ENCODE data around the gene JMJD1C.

Gene JMJD1C

GRCh38 chr10:63434866-63435854 is 30.6 kb downstream of the JMJD1C start:
- DNase-seq: no peak

- DNase-seq: no peak
Observed at GRCh38 chr10:63431962-63432797, 33.6 kb downstream of the JMJD1C start.

- no peak for DNase-seq
Observed at GRCh38 chr10:63430999-63431356, 34.8 kb downstream of the JMJD1C start.

- no peak for DNase-seq
Observed at GRCh38 chr10:63430091-63430998, 35.4 kb downstream of the JMJD1C start.

GRCh38 chr10:63429281-63429680 is 36.5 kb downstream of the JMJD1C start:
- DNase-seq: no peak

GRCh38 chr10:63427013-63427412 is 38.8 kb downstream of the JMJD1C start:
- DNase-seq: no peak

- DNase-seq: no peak
Observed at GRCh38 chr10:63425512-63425911, 40.3 kb downstream of the JMJD1C start.

- no peak for DNase-seq
Observed at GRCh38 chr10:63424576-63424975, 41.2 kb downstream of the JMJD1C start.

- DNase-seq: no peak
Observed at GRCh38 chr10:63423494-63423893, 42.3 kb downstream of the JMJD1C start.

- no peak for DNase-seq
Observed at GRCh38 chr10:63421591-63421990, 44.2 kb downstream of the JMJD1C start.

GRCh38 chr10:63416376-63416775 is 49.4 kb downstream of the JMJD1C start:
- DNase-seq: no peak

- DNase-seq: no peak
Observed at GRCh38 chr10:63415640-63416244, 50.0 kb downstream of the JMJD1C start.

- DNase-seq: no peak
Observed at GRCh38 chr10:63414481-63415260, 51.1 kb downstream of the JMJD1C start.

GRCh38 chr10:63413429-63413828 is 52.3 kb downstream of the JMJD1C start:
- DNase-seq: no peak

GRCh38 chr10:63412304-63412703 is 53.5 kb downstream of the JMJD1C start:
- no peak for DNase-seq

- no peak for DNase-seq
Observed at GRCh38 chr10:63410633-63411032, 55.1 kb downstream of the JMJD1C start.

GRCh38 chr10:63409465-63410027 is 56.2 kb downstream of the JMJD1C start:
- DNase-seq: no peak

GRCh38 chr10:63407136-63407662 is 58.6 kb downstream of the JMJD1C start:
- DNase-seq: no peak

GRCh38 chr10:63396133-63396761 is 69.5 kb downstream of the JMJD1C start:
- no peak for DNase-seq

GRCh38 chr10:63393050-63393449 is 72.7 kb downstream of the JMJD1C start:
- DNase-seq: no peak
